HL-60 (cell line): Measurements from ENCODE around the gene CRYBA2.

Experiments used
- DNase-seq, 2 experiments: peaks; one replicate each; pipeline ENCODE4 v3.0.0-alpha.2; 2010 to 2020; ENCODE audit warnings: low read depth in 1 of 2, low spot score in 1 of 2
- H3K27ac ChIP-seq: fragments of 250-450 bp; sonication (Bioruptor Pico); replicated peaks from 2 replicates; pipeline ENCODE4 v1.5.1; 2020; ENCODE audit warnings: mild to moderate bottlenecking, moderate library complexity
- H3K27me3 ChIP-seq: fragments of 250-450 bp; sonication (Bioruptor Pico); 2 replicates; pipeline ENCODE4 v1.5.1; 2021; ENCODE audit warnings: mild to moderate bottlenecking, moderate library complexity; ENCODE audit not compliant: insufficient read depth, poor library complexity, severe bottlenecking
- H3K4me3 ChIP-seq: replicated peaks from 2 replicates; pipeline ENCODE4 v1.5.1; 2011; ENCODE audit warnings: mild to moderate bottlenecking, control low read depth, low read length; ENCODE audit not compliant: insufficient read depth
- GABPA ChIP-seq: IDR thresholded peaks from 2 replicates; pipeline ENCODE4 v1.6.1; 2012; ENCODE audit warnings: low read depth
- POLR2AphosphoS5 ChIP-seq: IDR thresholded peaks from 2 replicates; pipeline ENCODE4 v1.6.1; 2012; ENCODE audit warnings: low read depth
- SPI1 ChIP-seq: IDR thresholded peaks from 2 replicates; pipeline ENCODE4 v1.6.1; 2012; ENCODE audit warnings: low read depth, mild to moderate bottlenecking, borderline replicate concordance
- TF ChIP-seq, protein P1 (sequence below): IDR thresholded peaks from 2 replicates; pipeline ENCODE4 v1.6.1; 2012; ENCODE audit warnings: low read depth; ENCODE audit not compliant: insufficient replicate concordance
- TF ChIP-seq, protein P2 (sequence below): IDR thresholded peaks from one replicate; pipeline ENCODE4 v1.5.1; 2011; ENCODE audit warnings: low read length, control low read depth, inconsistent platforms; ENCODE audit not compliant: insufficient read depth

Gene CRYBA2

DNA sequence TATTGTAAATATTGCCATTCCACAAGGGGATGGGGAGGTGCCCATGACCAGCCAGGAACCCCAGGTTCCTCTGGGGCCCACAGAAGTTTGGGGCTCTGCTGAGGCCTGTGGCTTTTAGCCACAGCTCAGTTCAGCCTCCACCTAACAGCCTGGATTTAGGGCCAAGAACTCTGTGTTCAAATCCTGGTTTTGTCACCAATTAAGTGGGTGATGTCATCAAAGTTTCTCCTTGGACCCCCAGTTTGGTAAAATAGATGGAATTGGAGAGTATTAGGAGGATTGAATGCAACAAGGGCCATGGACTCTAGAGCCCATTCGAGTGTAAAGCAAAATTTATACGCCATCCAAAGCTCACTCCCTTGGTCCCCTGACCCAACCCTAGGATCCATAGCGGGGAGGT is 5.1 kb downstream of the CRYBA2 start:
- no peak for TF ChIP-seq SPI1
- TF ChIP-seq GABPA, result no peak
- TF ChIP-seq, protein P1, sequence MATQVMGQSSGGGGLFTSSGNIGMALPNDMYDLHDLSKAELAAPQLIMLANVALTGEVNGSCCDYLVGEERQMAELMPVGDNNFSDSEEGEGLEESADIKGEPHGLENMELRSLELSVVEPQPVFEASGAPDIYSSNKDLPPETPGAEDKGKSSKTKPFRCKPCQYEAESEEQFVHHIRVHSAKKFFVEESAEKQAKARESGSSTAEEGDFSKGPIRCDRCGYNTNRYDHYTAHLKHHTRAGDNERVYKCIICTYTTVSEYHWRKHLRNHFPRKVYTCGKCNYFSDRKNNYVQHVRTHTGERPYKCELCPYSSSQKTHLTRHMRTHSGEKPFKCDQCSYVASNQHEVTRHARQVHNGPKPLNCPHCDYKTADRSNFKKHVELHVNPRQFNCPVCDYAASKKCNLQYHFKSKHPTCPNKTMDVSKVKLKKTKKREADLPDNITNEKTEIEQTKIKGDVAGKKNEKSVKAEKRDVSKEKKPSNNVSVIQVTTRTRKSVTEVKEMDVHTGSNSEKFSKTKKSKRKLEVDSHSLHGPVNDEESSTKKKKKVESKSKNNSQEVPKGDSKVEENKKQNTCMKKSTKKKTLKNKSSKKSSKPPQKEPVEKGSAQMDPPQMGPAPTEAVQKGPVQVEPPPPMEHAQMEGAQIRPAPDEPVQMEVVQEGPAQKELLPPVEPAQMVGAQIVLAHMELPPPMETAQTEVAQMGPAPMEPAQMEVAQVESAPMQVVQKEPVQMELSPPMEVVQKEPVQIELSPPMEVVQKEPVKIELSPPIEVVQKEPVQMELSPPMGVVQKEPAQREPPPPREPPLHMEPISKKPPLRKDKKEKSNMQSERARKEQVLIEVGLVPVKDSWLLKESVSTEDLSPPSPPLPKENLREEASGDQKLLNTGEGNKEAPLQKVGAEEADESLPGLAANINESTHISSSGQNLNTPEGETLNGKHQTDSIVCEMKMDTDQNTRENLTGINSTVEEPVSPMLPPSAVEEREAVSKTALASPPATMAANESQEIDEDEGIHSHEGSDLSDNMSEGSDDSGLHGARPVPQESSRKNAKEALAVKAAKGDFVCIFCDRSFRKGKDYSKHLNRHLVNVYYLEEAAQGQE, result no peak
- Histone ChIP-seq H3K27me3 (peaks cover 92% of the 10 kb centered on the region), H3K27ac (no peak overlapping the region), H3K4me3 (no peak overlapping the region)
- DNase-seq, result no peak

DNA sequence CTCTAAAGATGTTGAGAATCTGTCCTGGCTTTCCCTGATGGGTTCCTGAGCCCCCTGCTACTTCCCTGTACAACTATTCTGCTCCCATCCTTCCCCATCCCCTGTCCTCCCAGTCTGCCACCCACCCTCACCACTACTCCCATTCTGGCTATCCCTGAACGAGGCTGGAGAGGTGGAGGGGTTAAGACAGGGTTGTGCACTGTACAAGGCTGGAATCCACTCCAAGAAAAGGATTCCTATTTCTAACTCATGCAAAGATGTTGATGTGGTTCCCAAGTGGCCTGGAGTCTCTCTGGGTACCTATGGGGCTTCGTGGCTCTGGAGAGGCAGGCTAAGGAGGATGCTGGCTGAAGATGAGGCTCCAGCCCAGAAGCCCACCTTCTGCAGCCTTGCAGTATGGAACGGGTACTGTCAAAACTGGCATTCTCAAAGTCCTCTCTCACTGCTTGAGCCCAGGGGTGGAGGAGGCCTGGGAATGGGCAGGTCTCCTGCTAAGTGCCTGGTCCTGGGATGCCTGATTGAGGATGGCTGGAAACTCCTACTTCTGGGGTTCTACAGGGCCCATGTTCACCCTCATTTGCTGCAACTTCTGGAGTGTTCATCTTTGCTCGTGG is 7.0 kb downstream of the CRYBA2 start:
- Histone ChIP-seq H3K27me3 (peaks cover 89% of the 10 kb centered on the region), H3K27ac (no peak overlapping the region), H3K4me3 (no peak overlapping the region)
- TF ChIP-seq GABPA (no peak), POLR2AphosphoS5 (no peak), SPI1 (no peak)
- TF ChIP-seq, protein P1, result no peak
- DNase-seq, result no peak

DNA sequence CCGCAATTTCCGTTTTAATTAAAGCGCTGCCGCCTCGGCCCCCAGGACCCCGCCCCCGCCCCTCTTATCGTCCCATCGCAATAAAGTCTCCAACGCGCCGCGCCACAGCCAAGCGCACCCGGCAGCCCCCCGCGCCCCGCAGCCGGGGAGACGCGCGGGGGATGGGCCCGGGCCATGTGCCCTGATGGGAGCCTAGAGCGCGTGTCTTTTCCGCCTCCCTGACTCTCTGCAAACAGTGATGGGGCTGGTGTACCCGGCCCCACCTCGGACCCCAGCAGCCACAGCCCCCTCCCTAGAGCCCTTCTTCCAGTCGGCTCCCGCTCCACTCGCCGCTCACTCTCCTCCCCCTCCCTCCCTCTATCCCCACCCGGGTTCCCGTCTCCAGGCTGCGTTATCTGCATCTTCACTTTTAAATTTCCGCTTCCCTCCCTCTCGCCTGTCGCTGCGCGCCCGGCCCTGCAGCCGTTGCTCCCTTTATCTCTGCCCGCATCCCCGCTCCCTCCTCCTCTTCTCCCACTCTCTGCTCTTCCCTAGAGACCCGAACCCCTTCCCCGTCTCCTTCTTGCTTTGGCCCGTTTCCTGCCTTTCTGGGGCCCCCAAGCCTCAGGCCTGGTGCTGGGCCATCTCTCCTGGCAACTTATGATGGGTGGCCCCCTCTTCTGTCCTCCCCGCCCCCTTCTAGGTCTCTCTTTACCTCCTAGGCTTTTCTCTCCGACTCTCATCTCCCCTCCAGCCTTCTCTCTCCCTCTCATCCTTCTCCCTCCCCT is 7.7 kb downstream of the CRYBA2 start:
- TF ChIP-seq SPI1, result no peak
- TF ChIP-seq POLR2AphosphoS5, result no peak
- no peak for DNase-seq
- Histone ChIP-seq H3K27me3 (peaks cover 87% of the 10 kb centered on the region), H3K4me3 (no peak overlapping the region), H3K27ac (no peak overlapping the region)

DNA sequence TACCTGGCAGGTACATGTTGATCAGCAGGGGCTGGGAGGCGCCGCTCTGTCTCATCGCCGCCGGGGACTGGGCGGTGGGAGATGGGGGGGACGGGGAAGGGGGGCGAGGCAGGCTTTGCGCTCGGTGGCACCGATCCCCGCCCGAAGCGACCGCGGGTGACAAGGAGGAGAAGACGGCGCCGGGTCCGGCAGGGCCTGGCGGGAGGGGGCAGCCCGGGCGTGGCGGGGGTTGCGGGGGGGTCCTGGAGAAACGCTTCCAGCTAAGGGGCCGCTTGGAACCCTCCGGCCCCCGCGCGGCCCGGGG is 8.2 kb downstream of the CRYBA2 start, which contains the start of gene FEV:
Gene FEV, minus strand, starts transcription at position 164 of the 304 bp plus-strand sequence. Its CDS starts 109 bp downstream, at position 55.
- peaks cover 86% of the 10 kb centered on the region for H3K27me3 ChIP-seq
- H3K4me3 ChIP-seq, result no peak within 1 kb of the TSS
- TF ChIP-seq, protein P1, result no peak
- TF ChIP-seq, protein P2, sequence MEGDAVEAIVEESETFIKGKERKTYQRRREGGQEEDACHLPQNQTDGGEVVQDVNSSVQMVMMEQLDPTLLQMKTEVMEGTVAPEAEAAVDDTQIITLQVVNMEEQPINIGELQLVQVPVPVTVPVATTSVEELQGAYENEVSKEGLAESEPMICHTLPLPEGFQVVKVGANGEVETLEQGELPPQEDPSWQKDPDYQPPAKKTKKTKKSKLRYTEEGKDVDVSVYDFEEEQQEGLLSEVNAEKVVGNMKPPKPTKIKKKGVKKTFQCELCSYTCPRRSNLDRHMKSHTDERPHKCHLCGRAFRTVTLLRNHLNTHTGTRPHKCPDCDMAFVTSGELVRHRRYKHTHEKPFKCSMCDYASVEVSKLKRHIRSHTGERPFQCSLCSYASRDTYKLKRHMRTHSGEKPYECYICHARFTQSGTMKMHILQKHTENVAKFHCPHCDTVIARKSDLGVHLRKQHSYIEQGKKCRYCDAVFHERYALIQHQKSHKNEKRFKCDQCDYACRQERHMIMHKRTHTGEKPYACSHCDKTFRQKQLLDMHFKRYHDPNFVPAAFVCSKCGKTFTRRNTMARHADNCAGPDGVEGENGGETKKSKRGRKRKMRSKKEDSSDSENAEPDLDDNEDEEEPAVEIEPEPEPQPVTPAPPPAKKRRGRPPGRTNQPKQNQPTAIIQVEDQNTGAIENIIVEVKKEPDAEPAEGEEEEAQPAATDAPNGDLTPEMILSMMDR, result no peak
- no peak for TF ChIP-seq SPI1
- no peak for TF ChIP-seq GABPA
- TF ChIP-seq POLR2AphosphoS5, result no peak
- no peak for DNase-seq
- no peak within 1 kb of the TSS for H3K27ac ChIP-seq
